ENCODE data around the gene WDR20. TPM values are rescaled to one million over a fixed set of nuclear protein-coding genes. Genes with fewer than 3 reads are reported as not detected.

Gene WDR20
- 19.7 to 22.7 TPM (median 21.4 TPM) in 5 replicates for total RNA-seq (2022; extraction: Qiagen RNA extraction)

GRCh38 chr14:102139286-102140026 is at the start of gene WDR20:
WDR20 (plus strand) TSS chr14:102139897; CDS start chr14:102139924, 27 bp downstream.

Other genes starting within 250 kb of the WDR20 start
- gene DYNC1H1, start 175.3 kb upstream of the WDR20 start, total RNA-seq (2022; extraction: Qiagen RNA extraction), result 191 to 246 TPM (median 237 TPM) in 5 replicates
- gene HSP90AA1, start 52.9 kb upstream of the WDR20 start, total RNA-seq (2022; extraction: Qiagen RNA extraction), result 720 to 1,265 TPM (median 801 TPM) in 5 replicates
- gene MOK, start 165.3 kb downstream of the WDR20 start, total RNA-seq (2022; extraction: Qiagen RNA extraction), result 23.3 to 26.3 TPM (median 25.2 TPM) in 5 replicates
- 5.9 to 6.8 TPM (median 6.3 TPM) in 5 replicates for gene ZNF839, start 179.8 kb downstream of the WDR20 start, total RNA-seq (2022; extraction: Qiagen RNA extraction)
- 55.5 to 69.6 TPM (median 56.2 TPM) in 5 replicates for gene CINP, start 223.0 kb downstream of the WDR20 start, total RNA-seq (2022; extraction: Qiagen RNA extraction)
- 5.3 to 9.9 TPM (median 7.0 TPM) in 5 replicates for gene TECPR2, start 223.0 kb downstream of the WDR20 start, total RNA-seq (2022; extraction: Qiagen RNA extraction)

All from A549 treated with CORT108297 at 1 μM for 4 hours (cell line).